ENCODE measurements around the gene ERC1.

Gene ERC1

DNA sequence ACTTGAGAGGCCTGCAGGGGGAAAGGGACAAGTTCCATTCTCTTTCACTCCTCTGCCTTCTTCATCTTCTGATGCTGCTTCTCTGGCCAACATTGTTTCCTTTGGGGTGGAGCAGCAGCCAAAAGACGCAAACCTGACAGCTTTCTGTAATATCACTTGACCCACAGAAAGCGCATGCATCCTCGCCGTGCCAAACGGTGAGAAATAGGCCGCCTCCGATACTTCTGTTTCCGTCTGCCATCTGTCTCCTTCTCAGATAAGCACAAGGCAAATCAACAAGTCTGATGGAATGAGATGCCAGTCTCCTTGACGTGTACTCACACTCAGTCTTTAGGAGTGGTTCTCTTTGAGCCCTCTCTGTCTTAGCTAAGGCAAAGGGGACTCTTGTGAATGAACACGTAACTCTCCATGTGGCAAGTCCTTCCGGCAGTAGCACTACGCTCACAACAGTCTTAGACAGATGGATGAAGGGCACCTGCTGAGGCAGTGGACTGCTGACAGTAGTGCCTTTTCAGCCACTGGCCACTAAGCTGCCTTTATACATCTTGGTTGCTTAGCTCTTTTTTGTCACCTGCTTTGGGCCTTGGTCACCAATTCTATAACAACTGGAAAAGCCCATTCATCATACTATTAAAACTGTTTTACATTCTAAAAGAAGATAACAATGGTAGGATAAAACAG, 389.3 kb downstream of the ERC1 start:
- Histone ChIP-seq H3K9me3 (ENCODE audit: control insufficient read depth, insufficient read depth, low read length) (no peaks in the 10 kb centered on the region), H3K27me3 (ENCODE audit: control insufficient read depth, insufficient read depth, low read length) (no peaks in the 10 kb centered on the region), H3K36me3 (ENCODE audit: control insufficient read depth, insufficient read depth, low read length) (no peaks in the 10 kb centered on the region), H3K4me3 (ENCODE audit: low read depth, low read length) (no peak overlapping the region), H3K4me1 (ENCODE audit: control insufficient read depth, insufficient read depth, low read length) (no peaks in the 10 kb centered on the region), H3K9ac (ENCODE audit: low read depth, low read length) (no peak overlapping the region)

DNA sequence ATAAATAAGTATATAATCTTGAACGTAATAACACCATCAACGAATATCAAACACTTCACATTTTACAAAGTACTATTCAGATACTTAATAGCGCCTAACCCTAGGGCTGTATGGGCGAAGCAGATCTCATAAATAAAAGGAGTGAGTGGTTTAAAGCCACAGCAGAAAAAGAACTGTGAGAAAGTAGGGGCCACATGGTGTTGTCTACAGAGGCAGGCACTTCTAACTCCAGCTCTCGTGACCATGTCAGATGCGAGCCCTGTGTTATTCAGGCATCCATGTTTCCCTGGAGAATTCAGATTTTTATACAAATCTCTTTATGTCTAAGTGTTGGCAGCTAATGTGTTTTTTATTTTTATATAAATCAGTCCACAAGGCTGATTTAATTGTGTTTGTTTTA, 391.1 kb downstream of the ERC1 start:
- Histone ChIP-seq H3K9me3 (ENCODE audit: control insufficient read depth, insufficient read depth, low read length) (no peaks in the 10 kb centered on the region), H3K9ac (ENCODE audit: low read depth, low read length) (no peak overlapping the region), H3K36me3 (ENCODE audit: control insufficient read depth, insufficient read depth, low read length) (no peaks in the 10 kb centered on the region), H3K4me3 (ENCODE audit: low read depth, low read length) (no peak overlapping the region), H3K27me3 (ENCODE audit: control insufficient read depth, insufficient read depth, low read length) (no peaks in the 10 kb centered on the region), H3K4me1 (ENCODE audit: control insufficient read depth, insufficient read depth, low read length) (no peaks in the 10 kb centered on the region)

DNA sequence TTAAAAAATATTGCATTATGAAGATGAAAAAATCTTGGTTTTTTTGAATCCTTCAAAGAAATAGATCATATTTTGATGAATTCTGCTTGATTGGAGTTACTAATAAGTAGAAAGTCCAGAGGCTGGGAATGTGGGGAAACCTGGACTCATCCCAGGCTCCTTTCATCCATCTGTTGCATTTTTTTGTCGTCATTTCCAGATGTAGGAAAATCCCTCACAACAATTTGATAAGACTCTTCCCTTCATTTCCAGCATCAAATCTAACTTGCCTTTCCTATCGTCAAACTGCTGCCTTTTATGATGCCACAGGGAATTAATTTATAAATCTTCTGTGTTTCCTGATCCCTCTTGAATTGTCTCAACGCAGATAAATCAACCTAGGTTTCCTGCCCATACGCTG, 391.8 kb downstream of the ERC1 start:
- no peaks in the 10 kb centered on the region for H3K4me1 ChIP-seq (ENCODE audit: control insufficient read depth, insufficient read depth, low read length)
- no peaks in the 10 kb centered on the region for H3K36me3 ChIP-seq (ENCODE audit: control insufficient read depth, insufficient read depth, low read length)
- no peaks in the 10 kb centered on the region for H3K9me3 ChIP-seq (ENCODE audit: control insufficient read depth, insufficient read depth, low read length)
- H3K9ac ChIP-seq (ENCODE audit: low read depth, low read length): no peak overlapping the region
- no peaks in the 10 kb centered on the region for H3K27me3 ChIP-seq (ENCODE audit: control insufficient read depth, insufficient read depth, low read length)
- no peak overlapping the region for H3K4me3 ChIP-seq (ENCODE audit: low read depth, low read length)

DNA sequence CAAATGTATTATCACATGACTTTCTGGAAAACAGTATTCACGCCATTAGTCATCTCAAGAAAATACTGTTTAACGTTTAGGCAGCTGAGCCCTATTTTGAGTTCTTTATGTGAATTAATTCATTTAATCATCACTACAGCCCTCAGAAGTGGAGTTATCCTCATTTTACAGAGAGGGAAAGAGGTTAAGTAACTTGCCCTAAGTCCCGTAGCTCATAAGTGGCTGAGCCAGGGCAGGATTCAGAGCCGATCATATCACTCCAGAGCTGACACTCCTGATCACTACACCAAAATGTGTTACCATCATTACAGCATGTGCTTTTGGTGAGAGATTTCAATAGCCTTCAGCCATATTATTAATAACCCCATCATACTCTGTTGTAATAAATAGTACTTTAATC, 392.7 kb downstream of the ERC1 start:
- Histone ChIP-seq H3K27me3 (ENCODE audit: control insufficient read depth, insufficient read depth, low read length) (no peaks in the 10 kb centered on the region), H3K4me3 (ENCODE audit: low read depth, low read length) (no peak overlapping the region), H3K36me3 (ENCODE audit: control insufficient read depth, insufficient read depth, low read length) (no peaks in the 10 kb centered on the region), H3K9ac (ENCODE audit: low read depth, low read length) (no peak overlapping the region), H3K9me3 (ENCODE audit: control insufficient read depth, insufficient read depth, low read length) (peaks cover 5% of the 10 kb centered on the region), H3K4me1 (ENCODE audit: control insufficient read depth, insufficient read depth, low read length) (no peaks in the 10 kb centered on the region)

DNA sequence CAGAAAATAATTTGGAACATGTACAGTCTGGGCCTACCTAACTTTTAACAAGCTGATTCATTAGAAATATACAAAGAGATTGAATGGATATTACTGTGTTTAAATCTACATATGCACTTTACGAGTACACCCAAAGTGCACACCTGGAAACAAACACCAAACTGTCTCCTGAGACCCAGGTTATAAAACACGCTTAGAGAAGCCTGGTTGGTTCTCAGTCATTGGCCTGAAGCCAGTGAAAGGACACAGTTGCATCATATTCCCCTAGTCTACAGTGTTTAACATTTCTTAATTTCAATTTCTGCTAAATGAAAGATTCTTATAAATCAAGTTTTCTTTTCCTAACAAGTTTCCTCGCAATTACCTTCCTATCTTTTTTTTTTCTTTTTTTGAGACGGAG, 393.9 kb downstream of the ERC1 start:
- H3K4me1 ChIP-seq (ENCODE audit: control insufficient read depth, insufficient read depth, low read length): no peaks in the 10 kb centered on the region
- no peaks in the 10 kb centered on the region for H3K27me3 ChIP-seq (ENCODE audit: control insufficient read depth, insufficient read depth, low read length)
- H3K4me3 ChIP-seq (ENCODE audit: low read depth, low read length): no peak overlapping the region
- no peak overlapping the region for H3K9ac ChIP-seq (ENCODE audit: low read depth, low read length)
- H3K9me3 ChIP-seq (ENCODE audit: control insufficient read depth, insufficient read depth, low read length): peaks cover 15% of the 10 kb centered on the region
- no peaks in the 10 kb centered on the region for H3K36me3 ChIP-seq (ENCODE audit: control insufficient read depth, insufficient read depth, low read length)

DNA sequence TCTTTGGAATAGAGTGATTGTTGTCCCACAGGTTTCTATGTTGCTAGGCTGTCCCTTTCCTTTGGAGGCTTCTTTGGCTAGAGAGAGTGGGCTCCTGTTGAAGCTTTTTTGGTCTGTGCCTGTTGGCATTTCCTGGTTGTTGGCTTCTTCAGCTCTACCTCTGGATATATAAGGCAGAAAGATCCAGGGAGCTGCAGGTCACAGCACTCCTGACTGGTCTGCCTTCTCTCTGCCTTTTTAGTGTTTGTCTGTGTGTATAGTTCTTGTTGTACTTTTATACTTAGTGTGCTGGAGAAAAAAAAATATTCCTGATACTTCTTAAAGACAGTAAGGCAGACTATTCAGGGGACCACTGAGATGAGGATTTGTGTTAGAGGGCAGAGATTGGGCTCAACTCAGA, 400.7 kb downstream of the ERC1 start:
- H3K36me3 ChIP-seq (ENCODE audit: control insufficient read depth, insufficient read depth, low read length): no peaks in the 10 kb centered on the region
- H3K4me1 ChIP-seq (ENCODE audit: control insufficient read depth, insufficient read depth, low read length): no peaks in the 10 kb centered on the region
- H3K9ac ChIP-seq (ENCODE audit: low read depth, low read length): no peak overlapping the region
- no peaks in the 10 kb centered on the region for H3K27me3 ChIP-seq (ENCODE audit: control insufficient read depth, insufficient read depth, low read length)
- H3K4me3 ChIP-seq (ENCODE audit: low read depth, low read length): no peak overlapping the region
- H3K9me3 ChIP-seq (ENCODE audit: control insufficient read depth, insufficient read depth, low read length): peaks cover 40% of the 10 kb centered on the region

DNA sequence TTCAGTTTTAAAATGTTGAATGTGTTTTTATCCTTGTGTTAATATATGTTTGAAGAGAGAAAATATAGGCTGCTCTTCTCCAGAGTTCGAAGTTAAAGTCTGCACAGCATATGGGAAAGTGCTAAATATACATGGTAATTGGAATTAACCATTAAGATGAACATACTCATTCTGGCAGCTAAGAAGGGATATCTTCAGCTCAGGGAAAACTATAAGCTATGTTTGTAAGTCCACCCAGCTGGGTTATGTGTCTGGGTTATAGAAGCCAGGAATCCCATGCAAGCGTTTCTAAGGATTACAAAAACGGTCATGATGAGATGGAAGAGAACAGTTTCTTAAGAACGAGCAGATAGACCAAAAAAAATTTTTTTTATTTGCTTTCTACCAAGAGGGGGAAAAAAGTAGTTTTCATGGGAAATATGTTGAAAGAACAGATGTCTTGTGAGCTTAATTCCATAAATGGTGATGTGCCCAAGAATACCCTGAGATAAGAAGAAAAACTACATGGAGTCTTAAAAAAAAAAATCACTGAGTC, 404.5 kb downstream of the ERC1 start:
- no peaks in the 10 kb centered on the region for H3K27me3 ChIP-seq (ENCODE audit: control insufficient read depth, insufficient read depth, low read length)
- H3K9me3 ChIP-seq (ENCODE audit: control insufficient read depth, insufficient read depth, low read length): peaks cover 22% of the 10 kb centered on the region
- no peaks in the 10 kb centered on the region for H3K36me3 ChIP-seq (ENCODE audit: control insufficient read depth, insufficient read depth, low read length)
- H3K4me3 ChIP-seq (ENCODE audit: low read depth, low read length): no peak overlapping the region
- H3K9ac ChIP-seq (ENCODE audit: low read depth, low read length): no peak overlapping the region
- no peaks in the 10 kb centered on the region for H3K4me1 ChIP-seq (ENCODE audit: control insufficient read depth, insufficient read depth, low read length)

DNA sequence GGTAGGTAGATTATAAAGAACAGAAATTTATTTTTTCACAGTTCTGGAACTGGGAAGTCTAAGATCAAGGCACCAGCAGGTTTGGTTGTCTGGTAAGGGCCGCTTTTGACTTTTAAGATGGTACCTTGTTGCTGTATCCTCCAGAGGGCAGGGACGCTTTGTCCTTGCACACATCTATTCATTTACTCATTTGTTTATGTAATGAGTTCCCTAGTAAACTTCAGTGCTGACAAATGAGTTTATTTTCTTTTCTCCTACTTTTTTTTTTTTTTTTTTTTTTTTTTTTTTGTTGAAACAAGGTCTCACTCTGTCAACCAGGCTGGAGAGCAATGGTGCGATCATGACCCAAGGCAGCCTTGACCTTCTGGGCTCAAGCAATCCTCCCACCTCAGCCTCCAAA, 407.6 kb downstream of the ERC1 start:
- no peaks in the 10 kb centered on the region for H3K9me3 ChIP-seq (ENCODE audit: control insufficient read depth, insufficient read depth, low read length)
- no peaks in the 10 kb centered on the region for H3K4me1 ChIP-seq (ENCODE audit: control insufficient read depth, insufficient read depth, low read length)
- no peak overlapping the region for H3K4me3 ChIP-seq (ENCODE audit: low read depth, low read length)
- no peaks in the 10 kb centered on the region for H3K27me3 ChIP-seq (ENCODE audit: control insufficient read depth, insufficient read depth, low read length)
- no peak overlapping the region for H3K9ac ChIP-seq (ENCODE audit: low read depth, low read length)
- no peaks in the 10 kb centered on the region for H3K36me3 ChIP-seq (ENCODE audit: control insufficient read depth, insufficient read depth, low read length)

DNA sequence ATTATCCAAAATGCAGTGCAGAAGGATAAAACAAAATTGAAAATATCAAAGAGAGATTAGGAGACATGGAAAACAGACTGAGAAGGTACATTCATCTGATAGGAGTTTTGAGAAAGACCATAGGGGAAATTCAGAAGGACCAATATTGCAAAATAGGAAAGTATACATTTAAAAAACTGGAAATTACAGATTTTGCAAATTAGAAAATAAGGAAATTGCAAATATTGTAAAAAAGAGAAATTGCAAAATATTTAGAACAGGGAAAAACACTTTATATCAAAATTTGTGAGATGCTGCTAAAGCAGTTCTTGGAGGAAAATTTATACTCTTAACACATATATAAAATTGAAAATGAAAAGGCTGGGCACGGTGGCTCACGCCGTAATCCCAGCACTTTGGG, 410.9 kb downstream of the ERC1 start:
- H3K4me3 ChIP-seq (ENCODE audit: low read depth, low read length): no peak overlapping the region
- no peaks in the 10 kb centered on the region for H3K27me3 ChIP-seq (ENCODE audit: control insufficient read depth, insufficient read depth, low read length)
- no peaks in the 10 kb centered on the region for H3K4me1 ChIP-seq (ENCODE audit: control insufficient read depth, insufficient read depth, low read length)
- H3K9me3 ChIP-seq (ENCODE audit: control insufficient read depth, insufficient read depth, low read length): no peaks in the 10 kb centered on the region
- no peak overlapping the region for H3K9ac ChIP-seq (ENCODE audit: low read depth, low read length)
- no peaks in the 10 kb centered on the region for H3K36me3 ChIP-seq (ENCODE audit: control insufficient read depth, insufficient read depth, low read length)

DNA sequence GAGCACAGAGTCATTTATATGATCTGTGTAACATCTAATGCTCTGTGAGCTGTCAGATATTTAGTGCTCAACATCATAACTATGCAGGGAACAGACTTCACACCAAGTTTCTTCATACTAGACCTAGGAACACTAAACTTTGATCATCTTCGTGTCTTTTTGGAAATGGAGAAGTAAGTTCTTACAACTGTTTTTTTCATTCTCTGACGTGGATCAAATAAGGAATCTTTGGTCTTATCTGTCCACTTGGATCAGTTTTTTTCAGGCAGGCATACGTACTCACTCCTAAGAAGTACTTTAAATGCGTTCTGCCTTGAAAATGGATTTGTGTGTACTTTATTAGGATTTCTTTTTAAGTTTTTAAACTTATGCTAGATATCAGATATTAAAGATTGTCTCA, 412.4 kb downstream of the ERC1 start:
- H3K36me3 ChIP-seq (ENCODE audit: control insufficient read depth, insufficient read depth, low read length): no peaks in the 10 kb centered on the region

DNA sequence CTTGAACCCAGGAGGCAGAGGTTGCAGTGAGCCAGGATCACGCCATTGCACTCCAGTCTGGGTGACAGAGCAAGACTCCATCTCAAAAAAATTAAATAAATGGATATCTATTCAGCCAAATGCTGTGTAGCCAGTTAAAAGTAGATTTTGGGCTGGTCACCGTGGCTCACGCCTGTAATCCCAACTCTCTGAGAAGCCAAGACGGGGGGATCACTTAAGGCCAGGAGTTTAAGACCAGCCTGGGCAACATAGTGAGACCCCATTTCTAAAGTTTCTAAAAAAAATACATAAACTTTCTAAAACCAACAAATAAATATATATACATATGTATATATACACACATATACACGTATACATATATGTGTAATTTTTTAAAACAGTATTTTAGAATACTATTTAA, 414.6 kb downstream of the ERC1 start:
- Histone ChIP-seq H3K27me3 (ENCODE audit: control insufficient read depth, insufficient read depth, low read length) (no peaks in the 10 kb centered on the region), H3K4me3 (ENCODE audit: low read depth, low read length) (no peak overlapping the region), H3K4me1 (ENCODE audit: control insufficient read depth, insufficient read depth, low read length) (no peaks in the 10 kb centered on the region), H3K9ac (ENCODE audit: low read depth, low read length) (no peak overlapping the region), H3K36me3 (ENCODE audit: control insufficient read depth, insufficient read depth, low read length) (no peaks in the 10 kb centered on the region), H3K9me3 (ENCODE audit: control insufficient read depth, insufficient read depth, low read length) (no peaks in the 10 kb centered on the region)

More for the DNA sequence above, 412.4 kb downstream of the ERC1 start:
- Histone ChIP-seq H3K4me1 (ENCODE audit: control insufficient read depth, insufficient read depth, low read length) (no peaks in the 10 kb centered on the region), H3K9ac (ENCODE audit: low read depth, low read length) (no peak overlapping the region), H3K27me3 (ENCODE audit: control insufficient read depth, insufficient read depth, low read length) (no peaks in the 10 kb centered on the region), H3K4me3 (ENCODE audit: low read depth, low read length) (no peak overlapping the region), H3K9me3 (ENCODE audit: control insufficient read depth, insufficient read depth, low read length) (no peaks in the 10 kb centered on the region)

DNA sequence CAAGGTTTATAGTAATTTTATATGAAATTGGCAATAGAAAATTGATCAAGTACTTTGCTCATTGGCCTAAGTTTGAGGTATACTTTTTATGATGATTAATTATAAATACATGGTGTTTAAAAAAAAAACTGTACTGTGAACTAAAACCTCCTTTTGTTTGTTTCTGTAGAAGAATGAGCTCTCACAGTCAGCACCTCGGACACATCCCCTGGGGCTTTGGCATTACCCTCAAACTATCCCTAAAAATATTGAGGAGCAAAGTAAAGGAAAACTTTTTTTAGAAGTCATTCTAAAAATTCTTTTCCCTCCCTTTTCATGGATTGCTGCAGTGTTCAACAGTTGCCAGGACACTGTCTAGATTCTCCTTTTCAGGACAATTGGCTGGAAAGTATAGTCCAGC, 419.8 kb downstream of the ERC1 start:
- Histone ChIP-seq H3K4me3 (ENCODE audit: low read depth, low read length) (no peak overlapping the region), H3K4me1 (ENCODE audit: control insufficient read depth, insufficient read depth, low read length) (no peaks in the 10 kb centered on the region), H3K9ac (ENCODE audit: low read depth, low read length) (no peak overlapping the region), H3K36me3 (ENCODE audit: control insufficient read depth, insufficient read depth, low read length) (no peaks in the 10 kb centered on the region), H3K27me3 (ENCODE audit: control insufficient read depth, insufficient read depth, low read length) (no peaks in the 10 kb centered on the region), H3K9me3 (ENCODE audit: control insufficient read depth, insufficient read depth, low read length) (no peaks in the 10 kb centered on the region)

Measured in iPS-15b (cell line).